ENCODE data around the gene TWNK. TPM values are rescaled to one million over a fixed set of nuclear protein-coding genes. Genes with fewer than 3 reads are reported as not detected.

The TWNK gene
- 5.0 and 5.9 TPM in 2 replicates for total RNA-seq (ENCODE audit: low replicate concordance)

GRCh38 chr10:100986952-100987684 is at the start of gene TWNK, which contains the start of gene MRPL43:
Gene TWNK (plus strand): TSS chr10:100987543. CDS start chr10:100988211, 668 bp downstream.
Gene MRPL43 (minus strand): TSS chr10:100987497. CDS start chr10:100987443, 54 bp downstream.

GRCh38 chr10:100969187-100970075 is 17.9 kb upstream of the TWNK start, which contains the start of gene SEMA4G:
Gene SEMA4G (plus strand): TSS chr10:100969504. CDS start chr10:100972913, 3,409 bp downstream.

GRCh38 chr10:100999742-101000126 is 12.4 kb downstream of the TWNK start, which contains the start of gene LZTS2:
Gene LZTS2 (plus strand): TSS chr10:100999808. CDS start chr10:101002539, 2,731 bp downstream.

GRCh38 chr10:101031128-101031795 is 43.9 kb downstream of the TWNK start, which contains the start of the genes PDZD7 and SFXN3:
Gene PDZD7 (minus strand): TSS chr10:101031129. CDS start chr10:101030219, 910 bp downstream.
Gene SFXN3 (plus strand): TSS chr10:101031234. CDS start chr10:101034695, 3,461 bp downstream.

Other genes with a start within 250 kb of the TWNK start
- not detected in 2 replicates for gene PAX2, start 242.0 kb upstream of the TWNK start, total RNA-seq (ENCODE audit: low replicate concordance)
- 13.1 and 21.0 TPM in 2 replicates for gene SLF2, start 74.6 kb upstream of the TWNK start, total RNA-seq (ENCODE audit: low replicate concordance)
- 0.47 and 0.53 TPM in 2 replicates for gene SEMA4G, start 18.0 kb upstream of the TWNK start, total RNA-seq (ENCODE audit: low replicate concordance)
- gene MRPL43, start within 50 bp of the TWNK start, total RNA-seq (ENCODE audit: low replicate concordance), result 60.5 and 82.1 TPM in 2 replicates
- gene LZTS2, start 12.3 kb downstream of the TWNK start, total RNA-seq (ENCODE audit: low replicate concordance), result 37.4 and 54.3 TPM in 2 replicates
- 2.0 and 2.7 TPM in 2 replicates for gene PDZD7, start 43.6 kb downstream of the TWNK start, total RNA-seq (ENCODE audit: low replicate concordance)
- 57.1 and 104 TPM in 2 replicates for gene SFXN3, start 43.7 kb downstream of the TWNK start, total RNA-seq (ENCODE audit: low replicate concordance)
- 4.0 and 25.4 TPM in 2 replicates for gene KAZALD1, start 74.4 kb downstream of the TWNK start, total RNA-seq (ENCODE audit: low replicate concordance)
- not detected in 2 replicates for gene TLX1, start 143.8 kb downstream of the TWNK start, total RNA-seq (ENCODE audit: low replicate concordance)
- not detected in 2 replicates for gene LBX1, start 241.9 kb downstream of the TWNK start, total RNA-seq (ENCODE audit: low replicate concordance)